GM21825 (cell line): Measurements from ENCODE around the gene DHODH.

Experiments used
- ATAC-seq: cut with Tn5 transposase; IDR thresholded peaks from one replicate; pipeline ENCODE4 v1.9.1; 2021; ENCODE audit warnings: mild to moderate bottlenecking, moderate library complexity; ENCODE audit not compliant: unreplicated experiment

Gene DHODH

GRCh38 chr16:72013389-72013788 lies 4.8 kb downstream of the DHODH start:
- no peak for ATAC-seq

- no peak for ATAC-seq
These were observed 5.5 kb downstream of the DHODH start for GRCh38 chr16:72013888-72014581.

- ATAC-seq: no peak
These were observed 6.1 kb downstream of the DHODH start for GRCh38 chr16:72014675-72015074.

GRCh38 chr16:72015124-72015523 lies 6.6 kb downstream of the DHODH start:
- ATAC-seq: no peak

GRCh38 chr16:72018470-72018869 lies 9.9 kb downstream of the DHODH start:
- no peak for ATAC-seq

GRCh38 chr16:72021043-72021442 lies 12.5 kb downstream of the DHODH start:
- no peak for ATAC-seq

- ATAC-seq: no peak
These were observed 13.6 kb downstream of the DHODH start for GRCh38 chr16:72022127-72022526.

GRCh38 chr16:72023962-72024361 lies 15.4 kb downstream of the DHODH start:
- no peak for ATAC-seq

- no peak for ATAC-seq
These were observed 16.4 kb downstream of the DHODH start for GRCh38 chr16:72024862-72025382.

GRCh38 chr16:72025404-72026114 lies 17.0 kb downstream of the DHODH start:
- ATAC-seq: no peak

GRCh38 chr16:72027669-72028378 lies 19.3 kb downstream of the DHODH start:
- ATAC-seq: no peak

GRCh38 chr16:72029567-72030271 lies 21.2 kb downstream of the DHODH start:
- no peak for ATAC-seq

- no peak for ATAC-seq
These were observed 24.9 kb downstream of the DHODH start for GRCh38 chr16:72033437-72033836.

GRCh38 chr16:72036098-72036497 lies 27.6 kb downstream of the DHODH start:
- ATAC-seq: no peak

- no peak for ATAC-seq
These were observed 33.7 kb downstream of the DHODH start for GRCh38 chr16:72042157-72042660.

- no peak for ATAC-seq
These were observed 34.5 kb downstream of the DHODH start for GRCh38 chr16:72043058-72043457.

GRCh38 chr16:72043539-72043938 lies 35.0 kb downstream of the DHODH start:
- ATAC-seq: no peak

GRCh38 chr16:72044296-72044695 lies 35.8 kb downstream of the DHODH start:
- no peak for ATAC-seq

- ATAC-seq: no peak
These were observed 36.3 kb downstream of the DHODH start for GRCh38 chr16:72044825-72045359.

- ATAC-seq: no peak
These were observed 40.6 kb downstream of the DHODH start for GRCh38 chr16:72049110-72049509.
